ENCODE results near the gene LRRC71.
A peak's percentile ranks its signal among the peaks of the same experiment; 100 is the strongest.

Gene LRRC71

GRCh38 chr1:156920233-156921052 lies at the start of gene LRRC71:
Gene LRRC71 (plus strand): TSS chr1:156920632. CDS start chr1:156920804, 172 bp downstream.
- peak; percentile 76 for DNase-seq

DNA sequence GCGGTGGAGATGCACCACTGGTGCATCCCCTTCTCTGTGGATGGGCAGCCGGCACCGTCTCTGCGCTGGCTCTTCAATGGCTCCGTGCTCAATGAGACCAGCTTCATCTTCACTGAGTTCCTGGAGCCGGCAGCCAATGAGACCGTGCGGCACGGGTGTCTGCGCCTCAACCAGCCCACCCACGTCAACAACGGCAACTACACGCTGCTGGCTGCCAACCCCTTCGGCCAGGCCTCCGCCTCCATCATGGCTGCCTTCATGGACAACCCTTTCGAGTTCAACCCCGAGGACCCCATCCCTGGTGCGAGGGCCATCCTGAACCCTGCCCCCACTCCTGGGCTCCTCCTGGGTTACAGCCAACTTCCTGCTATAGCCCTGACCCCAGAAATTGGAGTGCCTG lies 46.8 kb upstream of the LRRC71 start:
- no peak for DNase-seq

DNA sequence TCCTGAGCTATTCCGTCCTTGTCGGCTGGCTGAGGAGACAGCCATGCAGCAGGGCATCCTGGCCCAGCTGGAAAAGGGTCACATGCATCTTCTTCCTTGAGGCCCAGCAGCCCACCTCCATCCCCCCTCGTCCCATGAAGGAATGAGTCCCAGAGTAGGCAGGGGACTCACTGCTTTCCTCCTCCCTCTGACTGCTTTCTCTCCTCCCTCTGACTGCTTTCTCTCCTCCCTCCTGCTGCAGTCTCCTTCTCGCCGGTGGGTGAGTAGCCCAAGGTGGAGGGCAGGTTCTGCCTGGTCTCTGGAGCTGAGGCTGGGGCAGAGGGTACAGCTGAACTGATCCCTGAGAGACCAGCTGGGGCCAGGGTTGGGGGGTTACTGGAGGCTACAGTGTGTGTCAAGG lies 46.3 kb upstream of the LRRC71 start:
- DNase-seq: no peak

GRCh38 chr1:156874572-156875340 lies 45.7 kb upstream of the LRRC71 start:
- no peak for DNase-seq

GRCh38 chr1:156875341-156875615 lies 45.2 kb upstream of the LRRC71 start:
- DNase-seq: no peak

DNA sequence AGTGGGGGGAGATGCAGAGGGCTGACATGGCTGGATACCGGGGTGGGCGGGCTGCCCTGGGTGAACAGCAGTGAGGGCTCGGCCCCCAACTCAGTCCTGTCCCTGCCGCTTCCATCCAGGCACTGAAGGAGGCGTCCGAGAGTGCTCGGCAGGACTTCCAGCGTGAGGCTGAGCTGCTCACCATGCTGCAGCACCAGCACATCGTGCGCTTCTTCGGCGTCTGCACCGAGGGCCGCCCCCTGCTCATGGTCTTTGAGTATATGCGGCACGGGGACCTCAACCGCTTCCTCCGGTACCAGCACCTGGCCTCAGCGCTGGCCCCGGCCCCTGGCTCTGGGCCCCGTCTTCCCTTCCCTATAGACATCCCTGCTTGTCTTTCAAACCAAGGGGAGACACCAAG lies 44.2 kb upstream of the LRRC71 start:
- no peak for DNase-seq

GRCh38 chr1:156877433-156878170 lies 42.8 kb upstream of the LRRC71 start:
- DNase-seq: no peak

- DNase-seq: no peak
Observed at GRCh38 chr1:156879876-156880275, 40.6 kb upstream of the LRRC71 start.

DNA sequence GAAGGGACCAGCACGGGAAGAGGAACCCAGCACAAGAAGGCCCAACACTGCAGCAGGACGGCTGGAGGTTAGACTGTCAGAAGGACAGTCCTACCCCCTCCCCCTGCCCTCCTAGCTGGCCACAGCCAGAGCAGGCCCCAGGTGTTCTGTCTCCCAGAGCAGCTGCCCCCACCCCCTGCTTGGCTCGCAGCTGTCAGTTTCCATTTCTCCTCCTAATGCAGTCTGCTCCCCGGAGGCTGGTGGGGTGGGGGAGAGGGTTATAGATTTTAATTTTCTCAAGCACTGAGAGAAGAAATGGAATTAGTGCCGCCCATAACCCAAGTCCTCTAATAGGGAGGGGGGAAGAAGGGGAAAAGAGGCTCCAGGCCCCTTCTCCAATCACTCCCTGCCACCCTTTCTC lies 40.0 kb upstream of the LRRC71 start:
- DNase-seq: no peak

- DNase-seq: no peak
Observed at GRCh38 chr1:156881101-156881500, 39.3 kb upstream of the LRRC71 start.

DNA sequence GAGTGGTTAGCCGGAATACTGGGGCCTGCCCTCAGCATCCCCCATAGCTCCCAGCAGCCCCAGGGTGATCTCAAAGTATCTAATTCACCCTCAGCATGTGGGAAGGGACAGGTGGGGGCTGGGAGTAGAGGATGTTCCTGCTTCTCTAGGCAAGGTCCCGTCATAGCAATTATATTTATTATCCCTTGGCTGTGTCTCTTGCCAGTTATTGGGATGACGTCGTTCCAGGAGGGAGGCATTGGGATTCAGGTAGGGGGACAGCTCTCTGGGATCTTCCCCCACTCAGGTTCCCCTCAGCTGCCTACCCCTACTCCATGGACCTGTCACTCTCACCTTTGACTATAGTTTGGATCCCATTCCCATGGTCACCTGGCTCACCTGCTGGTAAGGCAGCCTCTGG lies 38.8 kb upstream of the LRRC71 start:
- DNase-seq: no peak

DNA sequence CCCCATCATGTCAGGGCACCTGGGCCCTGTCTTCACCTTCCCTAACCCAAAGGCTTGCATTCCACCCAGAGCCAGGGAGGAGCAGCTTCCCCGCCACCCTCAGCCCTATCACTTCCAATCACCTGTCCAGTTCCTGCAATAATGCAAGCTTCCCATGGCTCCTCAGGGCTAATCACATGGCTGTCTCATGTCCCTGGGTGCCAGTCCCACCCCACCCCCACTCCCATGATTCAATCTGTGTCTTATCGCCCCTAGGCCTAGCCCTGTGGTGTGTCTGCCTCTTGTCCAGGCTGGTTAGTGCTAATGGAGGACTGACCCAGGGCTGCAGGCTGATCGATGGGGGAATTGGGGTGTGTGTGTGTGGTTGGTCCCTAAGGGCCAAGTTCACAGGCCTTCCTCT lies 37.9 kb upstream of the LRRC71 start:
- DNase-seq: no peak

GRCh38 chr1:156883919-156884318 lies 36.5 kb upstream of the LRRC71 start:
- no peak for DNase-seq

- DNase-seq: no peak
Observed at GRCh38 chr1:156884560-156885184, 35.8 kb upstream of the LRRC71 start.

- no peak for DNase-seq
Observed at GRCh38 chr1:156885314-156885713, 35.1 kb upstream of the LRRC71 start.

GRCh38 chr1:156885880-156886355 lies 34.5 kb upstream of the LRRC71 start:
- no peak for DNase-seq

DNA sequence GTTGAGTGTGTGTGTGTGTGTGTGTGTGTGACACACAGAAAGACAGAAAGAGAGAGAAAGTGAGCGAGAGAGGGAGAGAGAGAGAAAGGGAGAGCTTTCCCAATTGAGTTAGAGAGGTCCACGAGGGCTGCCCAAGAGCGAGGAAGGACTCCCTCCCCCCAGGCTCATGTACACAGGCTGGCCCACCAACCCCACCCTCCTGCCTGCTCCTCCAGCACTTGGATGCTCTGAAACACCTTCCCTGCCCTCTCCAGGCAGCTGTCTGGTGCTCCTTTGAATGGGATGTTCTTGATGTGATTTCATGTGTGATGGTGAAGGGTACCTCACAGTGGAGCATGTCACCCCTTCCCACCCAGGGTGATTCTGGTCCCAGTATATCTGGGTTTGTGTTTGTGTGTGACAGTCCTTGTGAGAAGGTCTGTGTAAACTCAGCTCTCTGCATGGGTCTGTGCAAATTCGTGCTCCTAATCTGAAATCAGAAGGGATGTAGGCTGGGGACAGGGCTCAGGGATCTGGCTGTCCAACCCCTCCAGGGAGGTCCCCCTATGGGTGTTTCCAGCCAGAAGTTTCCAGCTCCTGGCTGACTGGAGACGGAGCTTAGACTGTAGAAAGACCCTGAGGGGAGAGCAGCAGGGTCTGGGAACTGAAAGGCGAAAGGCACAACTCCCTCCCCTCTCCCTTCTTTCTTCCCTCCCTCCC lies 33.7 kb upstream of the LRRC71 start:
- DNase-seq: no peak

GRCh38 chr1:156887317-156887716 lies 33.1 kb upstream of the LRRC71 start:
- no peak for DNase-seq

DNA sequence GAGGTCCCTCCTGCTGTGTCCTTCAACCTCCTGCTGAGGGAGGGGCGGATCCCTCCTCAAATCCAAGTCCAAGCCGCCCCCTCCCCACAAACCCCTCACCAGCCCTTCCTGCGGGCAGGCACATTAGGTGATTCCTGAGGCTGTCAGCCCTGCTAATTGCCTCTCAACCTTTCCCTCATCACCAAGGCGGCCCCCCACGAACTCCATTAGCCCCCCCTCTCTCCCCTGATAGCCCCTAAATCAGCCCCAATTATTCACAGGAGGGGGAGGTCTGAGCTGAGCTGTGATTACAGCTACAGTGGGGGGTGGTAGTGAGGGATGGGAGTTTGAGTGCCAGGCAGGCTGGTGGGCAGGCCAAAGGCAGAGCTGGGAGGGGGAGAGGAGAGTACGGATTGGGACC lies 32.7 kb upstream of the LRRC71 start:
- DNase-seq: no peak

- DNase-seq: peak; percentile 67
Observed at GRCh38 chr1:156889802-156890580, 30.4 kb upstream of the LRRC71 start.

- peak; percentile 95 for DNase-seq
Observed at GRCh38 chr1:156892190-156893047, 28.0 kb upstream of the LRRC71 start.

All from NCI-H1694 (cell line).